Uterus (tissue), 4 donors: ENCODE data around the gene MAFB. TPM values are rescaled to one million over a fixed set of nuclear protein-coding genes. Genes with fewer than 3 reads are reported as not detected.

ENCODE experiments used
- DNase-seq, 2 donors: peaks; one replicate each; pipeline ENCODE4 v3.0.0-alpha.2; 2019 to 2020
- H3K27ac ChIP-seq, 2 donors: fragments of 200-600 bp; sonication (generic); 1 replicate in 1 of 2; 2 replicates in 1 of 2; pipeline ENCODE4 v1.5.1; 2016 to 2018
- H3K27me3 ChIP-seq, 2 donors: fragments of 200-600 bp; sonication (generic); one replicate each; pipeline ENCODE4 v1.5.1; 2018 to 2019; ENCODE audit warnings: control low read depth in 1 of 2
- H3K36me3 ChIP-seq, 2 donors: fragments of 200-600 bp; sonication (generic); one replicate each; pipeline ENCODE4 v1.5.1; 2019; ENCODE audit warnings: control low read depth in 1 of 2
- H3K4me1 ChIP-seq, 2 donors: fragments of 200-600 bp; sonication (generic); one replicate each; pipeline ENCODE4 v1.5.1; 2018 to 2019; ENCODE audit warnings: control low read depth in 1 of 2
- H3K4me3 ChIP-seq, 2 donors: fragments of 200-600 bp; sonication (generic); 1 replicate in 1 of 2; 2 replicates in 1 of 2; pipeline ENCODE4 v1.5.1; 2018 to 2019; ENCODE audit warnings: mild to moderate bottlenecking in 1 of 2
- H3K9me3 ChIP-seq, 2 donors: fragments of 200-600 bp; sonication (generic); one replicate each; pipeline ENCODE4 v1.5.1; 2019; ENCODE audit warnings: control low read depth in 1 of 2
- POLR2A ChIP-seq, 2 donors: fragments of 450-650 bp; IDR thresholded peaks; one replicate each; pipeline ENCODE4 v1.6.1; 2016; ENCODE audit warnings: antibody characterized with exemption in 2 of 2, mild to moderate bottlenecking in 1 of 2, moderate library complexity in 1 of 2
- intact Hi-C: fragments of 100-400 bp; cut with DNase I; formaldehyde crosslinking; loops from one replicate; pipeline ENCODE4 v1.15.1; 2023; ENCODE audit warnings: low total_unique reads
- total RNA-seq, 4 donors: library from RNA; depleted of rRNA in 3 of 4; stranded (reverse); fragments of >200 nt in 3 of 4; gene quantifications; one replicate each; pipeline versions ENCODE4 v1.1.0 to v1.2.4, GENCODE V29; 2014 to 2023
- TF ChIP-seq, protein P1 (sequence below), 4 experiments: fragments of 200-600 bp in 2 of 4; fragments of 450-650 bp in 2 of 4; sonication (generic) in 2 of 4; IDR thresholded peaks; one replicate each; pipeline ENCODE4 v1.5.1; 2016 to 2019; ENCODE audit warnings: antibody characterized with exemption in 4 of 4, mild to moderate bottlenecking in 2 of 4, moderate library complexity in 1 of 4
- donor health status: DM: yes; HTN: yes; CAD: no.

The MAFB gene
- total RNA-seq, 4 donors from 2014 or later, result 10.0 to 38.2 (median 19.0) TPM

DNA sequence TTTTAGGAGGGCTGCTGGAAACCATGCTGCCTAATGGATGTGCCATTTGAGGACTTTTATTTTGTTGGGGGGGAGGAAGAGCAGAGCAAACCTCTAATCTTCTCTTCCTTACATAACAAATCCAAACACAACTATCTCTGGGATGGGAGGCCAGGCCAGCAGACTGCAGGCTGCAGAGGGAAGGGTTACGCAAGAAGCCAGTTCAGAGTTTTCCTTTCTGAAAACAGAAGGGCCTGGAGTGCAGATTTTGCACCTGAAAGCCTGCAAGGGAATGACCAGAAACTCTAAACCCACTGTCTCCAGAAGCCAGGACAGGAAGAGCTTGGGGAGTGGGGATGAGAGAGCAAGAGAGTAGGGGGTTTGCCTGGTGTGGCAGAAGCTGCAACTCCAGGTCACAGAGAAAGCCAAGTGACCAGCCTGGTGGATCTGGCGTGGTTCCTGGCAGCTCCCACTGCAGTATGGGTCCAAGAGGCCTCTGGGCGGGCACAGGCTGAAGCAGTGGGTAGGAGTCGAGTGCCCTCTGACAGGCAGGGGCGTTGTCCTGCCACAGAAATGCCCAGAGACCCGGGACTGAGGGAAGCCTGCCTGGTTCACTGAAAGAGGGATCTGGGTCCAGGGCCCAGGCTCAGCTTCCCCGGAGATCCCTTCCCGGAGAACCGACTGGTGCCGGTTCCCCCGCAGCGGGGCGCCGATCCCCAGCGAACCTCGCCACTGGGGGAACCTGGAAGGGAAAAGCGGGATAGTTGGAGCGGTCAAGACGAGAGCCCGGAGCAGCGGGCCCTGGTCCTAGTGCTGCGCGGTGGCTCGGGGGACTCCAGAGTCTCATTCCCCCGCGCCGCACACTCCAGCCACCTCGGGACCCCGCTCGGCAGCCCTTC, 6.7 kb downstream of the MAFB start:
- intact Hi-C loops, result no loop called here
- TF ChIP-seq, protein P1, sequence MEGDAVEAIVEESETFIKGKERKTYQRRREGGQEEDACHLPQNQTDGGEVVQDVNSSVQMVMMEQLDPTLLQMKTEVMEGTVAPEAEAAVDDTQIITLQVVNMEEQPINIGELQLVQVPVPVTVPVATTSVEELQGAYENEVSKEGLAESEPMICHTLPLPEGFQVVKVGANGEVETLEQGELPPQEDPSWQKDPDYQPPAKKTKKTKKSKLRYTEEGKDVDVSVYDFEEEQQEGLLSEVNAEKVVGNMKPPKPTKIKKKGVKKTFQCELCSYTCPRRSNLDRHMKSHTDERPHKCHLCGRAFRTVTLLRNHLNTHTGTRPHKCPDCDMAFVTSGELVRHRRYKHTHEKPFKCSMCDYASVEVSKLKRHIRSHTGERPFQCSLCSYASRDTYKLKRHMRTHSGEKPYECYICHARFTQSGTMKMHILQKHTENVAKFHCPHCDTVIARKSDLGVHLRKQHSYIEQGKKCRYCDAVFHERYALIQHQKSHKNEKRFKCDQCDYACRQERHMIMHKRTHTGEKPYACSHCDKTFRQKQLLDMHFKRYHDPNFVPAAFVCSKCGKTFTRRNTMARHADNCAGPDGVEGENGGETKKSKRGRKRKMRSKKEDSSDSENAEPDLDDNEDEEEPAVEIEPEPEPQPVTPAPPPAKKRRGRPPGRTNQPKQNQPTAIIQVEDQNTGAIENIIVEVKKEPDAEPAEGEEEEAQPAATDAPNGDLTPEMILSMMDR (IDR thresholded peaks at IDR 0.05), result no peak
- TF ChIP-seq POLR2A (IDR thresholded peaks at IDR 0.05), result no peak
- H3K27me3 ChIP-seq, result no peaks in the 10 kb centered on the region
- no peak overlapping the region for H3K4me3 ChIP-seq
- no peaks in the 10 kb centered on the region for H3K4me1 ChIP-seq
- no peak overlapping the region for H3K27ac ChIP-seq
- H3K36me3 ChIP-seq, result no peaks in the 10 kb centered on the region
- H3K9me3 ChIP-seq, result no peaks in the 10 kb centered on the region
- no peak for DNase-seq

GRCh38 chr20:40681684-40682083, 7.4 kb downstream of the MAFB start:
- H3K27ac ChIP-seq, result no peak overlapping the region
- no peak for DNase-seq
- no peaks in the 10 kb centered on the region for H3K36me3 ChIP-seq
- no peaks in the 10 kb centered on the region for H3K27me3 ChIP-seq
- H3K4me3 ChIP-seq, result no peak overlapping the region
- no peaks in the 10 kb centered on the region for H3K9me3 ChIP-seq
- no peaks in the 10 kb centered on the region for H3K4me1 ChIP-seq
- TF ChIP-seq POLR2A (IDR thresholded peaks at IDR 0.05), result no peak
- TF ChIP-seq, protein P1 (IDR thresholded peaks at IDR 0.05), result no peak
- intact Hi-C loops, result no loop called here

GRCh38 chr20:40681165-40681564, 7.9 kb downstream of the MAFB start:
- Histone ChIP-seq H3K27me3 (no peaks in the 10 kb centered on the region), H3K36me3 (no peaks in the 10 kb centered on the region), H3K9me3 (no peaks in the 10 kb centered on the region), H3K4me3 (no peak overlapping the region), H3K4me1 (no peaks in the 10 kb centered on the region), H3K27ac (no peak overlapping the region)
- no peak for DNase-seq
- intact Hi-C loops, result no loop called here
- TF ChIP-seq POLR2A (IDR thresholded peaks at IDR 0.05), result no peak
- TF ChIP-seq, protein P1 (IDR thresholded peaks at IDR 0.05), result no peak

DNA sequence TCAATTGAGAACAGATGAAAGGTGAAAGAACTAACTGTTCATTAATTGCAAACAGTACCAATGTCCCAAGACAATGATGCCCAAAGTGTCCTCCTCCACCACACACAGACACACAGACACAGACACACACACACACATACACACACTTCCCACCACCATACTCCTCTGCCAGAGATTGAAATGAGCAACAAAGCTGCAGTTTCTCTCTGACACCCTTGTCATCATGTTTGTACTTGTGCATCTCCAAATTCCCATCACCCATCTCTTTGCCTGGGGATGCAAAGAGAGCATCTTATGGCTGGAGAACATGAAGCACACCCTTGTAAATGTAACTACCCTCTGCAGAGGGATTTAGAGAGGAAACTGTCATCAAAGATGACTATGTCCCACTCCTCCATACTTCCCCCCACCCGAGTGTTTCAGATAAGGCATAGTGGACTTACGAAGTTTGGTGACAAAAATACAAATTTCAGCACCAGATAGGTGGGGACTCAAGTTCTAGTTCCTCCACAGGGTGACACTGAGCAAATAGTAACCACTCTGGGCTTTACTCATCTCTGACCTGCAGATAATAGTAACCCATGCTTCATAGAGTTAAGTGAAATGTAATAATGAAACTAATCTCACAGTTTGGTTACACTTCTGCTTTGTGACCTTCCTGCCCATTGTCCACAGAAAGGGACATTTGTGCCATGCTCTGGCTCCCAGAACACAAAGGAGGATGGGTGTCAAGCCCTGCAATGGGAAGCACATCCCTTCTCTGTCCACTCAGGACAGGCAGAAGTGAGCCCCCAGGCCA, 8.7 kb downstream of the MAFB start:
- no peak for DNase-seq
- Histone ChIP-seq H3K27me3 (no peaks in the 10 kb centered on the region), H3K4me3 (no peak overlapping the region), H3K27ac (no peak overlapping the region), H3K4me1 (no peaks in the 10 kb centered on the region), H3K36me3 (no peaks in the 10 kb centered on the region), H3K9me3 (no peaks in the 10 kb centered on the region)
- intact Hi-C loops, result no loop called here
- TF ChIP-seq, protein P1 (IDR thresholded peaks at IDR 0.05), result no peak
- TF ChIP-seq POLR2A (IDR thresholded peaks at IDR 0.05), result no peak

- no peak overlapping the region for H3K4me3 ChIP-seq
- H3K36me3 ChIP-seq, result no peaks in the 10 kb centered on the region
- H3K4me1 ChIP-seq, result no peaks in the 10 kb centered on the region
- TF ChIP-seq POLR2A (IDR thresholded peaks at IDR 0.05), result no peak
- TF ChIP-seq, protein P1 (IDR thresholded peaks at IDR 0.05), result no peak
- no peaks in the 10 kb centered on the region for H3K27me3 ChIP-seq
- H3K27ac ChIP-seq, result no peak overlapping the region
- intact Hi-C loops, result no loop called here
- no peaks in the 10 kb centered on the region for H3K9me3 ChIP-seq
- DNase-seq, result no peak
Measured at GRCh38 chr20:40679184-40679583, 9.9 kb downstream of the MAFB start.
